Activated CD4-positive, alpha-beta T cell treated with anti-CD3 and anti-CD28 coated beads, Interleukin-2, amount 10 ng/mL, durations not matched to agents 24 days and 14 days (primary cell): ENCODE results near the gene RPUSD1. TPM values are rescaled to one million over a fixed set of nuclear protein-coding genes. Genes with fewer than 3 reads are reported as not detected.

Experiments used
- DNase-seq: peaks from one replicate; pipeline ENCODE4 v3.0.0; 2022
- H3K27ac Mint-ChIP-seq: one replicate; pipeline ENCODE4 v1.8.0; 2022; ENCODE audit warnings: mild to moderate bottlenecking, mixed read lengths
- H3K27me3 Mint-ChIP-seq: one replicate; pipeline ENCODE4 v1.8.0; 2022; ENCODE audit warnings: mixed read lengths
- H3K36me3 Mint-ChIP-seq: one replicate; pipeline ENCODE4 v1.8.0; 2022; ENCODE audit warnings: low read depth, mild to moderate bottlenecking, mixed read lengths
- H3K4me1 Mint-ChIP-seq: one replicate; pipeline ENCODE4 v1.8.0; 2021; ENCODE audit warnings: mixed read lengths
- H3K4me3 Mint-ChIP-seq: one replicate; pipeline ENCODE4 v1.8.0; 2022; ENCODE audit warnings: mild to moderate bottlenecking, moderate library complexity, mixed read lengths
- H3K9me3 Mint-ChIP-seq: one replicate; pipeline ENCODE4 v1.8.0; 2021; ENCODE audit warnings: mixed read lengths
- intact Hi-C: fragments of 100-400 bp; cut with micrococcal nuclease; formaldehyde crosslinking; loops from one replicate; pipeline ENCODE4 v1.15.1; 2023
- total RNA-seq: library from RNA; stranded (reverse); gene quantifications from 2 replicates; pipeline ENCODE4 v1.2.3, GENCODE V29; 2022

The RPUSD1 gene
- total RNA-seq, 1 donor from 2014 or later: 45.0 TPM

GRCh38 chr16:789191-789850, 1.1 kb upstream of the RPUSD1 start:
- peaks cover 5% of the 10 kb centered on the region for H3K4me1 Mint-ChIP-seq
- intact Hi-C loops: loop anchor here (5.0 kb wide), 1 partner anchor 47 kb away; the partner anchor contains the start of gene CIAO3

GRCh38 chr16:788399-789126, 382 bp upstream of the RPUSD1 start, which contains the start of gene CHTF18:
TSS of gene CHTF18 (plus strand) at chr16:788620. CDS start at chr16:788685, 65 bp downstream.
- H3K36me3 Mint-ChIP-seq: peaks cover 11% of the 10 kb centered on the region
- intact Hi-C loops: loop anchor here (1.0 to 5.0 kb wide), 3 partner anchors 19 to 76 kb away; partner anchors contain the start of gene CIAO3
- peak within 1 kb of the TSS; percentile 81 for H3K27ac Mint-ChIP-seq
- peak within 1 kb of the TSS; percentile 89 for H3K4me3 Mint-ChIP-seq
- no peaks in the 10 kb centered on the region for H3K27me3 Mint-ChIP-seq
- H3K4me1 Mint-ChIP-seq: peaks cover 5% of the 10 kb centered on the region
- no peaks in the 10 kb centered on the region for H3K9me3 Mint-ChIP-seq
- peak; percentile 98 for DNase-seq

More at GRCh38 chr16:789191-789850, 1.1 kb upstream of the RPUSD1 start:
- Mint-ChIP-seq H3K27ac (no peak overlapping the region), H3K27me3 (no peaks in the 10 kb centered on the region), H3K36me3 (peaks cover 11% of the 10 kb centered on the region), H3K4me3 (peak overlapping the region; percentile 71), H3K9me3 (no peaks in the 10 kb centered on the region)
- no peak for DNase-seq

DNA sequence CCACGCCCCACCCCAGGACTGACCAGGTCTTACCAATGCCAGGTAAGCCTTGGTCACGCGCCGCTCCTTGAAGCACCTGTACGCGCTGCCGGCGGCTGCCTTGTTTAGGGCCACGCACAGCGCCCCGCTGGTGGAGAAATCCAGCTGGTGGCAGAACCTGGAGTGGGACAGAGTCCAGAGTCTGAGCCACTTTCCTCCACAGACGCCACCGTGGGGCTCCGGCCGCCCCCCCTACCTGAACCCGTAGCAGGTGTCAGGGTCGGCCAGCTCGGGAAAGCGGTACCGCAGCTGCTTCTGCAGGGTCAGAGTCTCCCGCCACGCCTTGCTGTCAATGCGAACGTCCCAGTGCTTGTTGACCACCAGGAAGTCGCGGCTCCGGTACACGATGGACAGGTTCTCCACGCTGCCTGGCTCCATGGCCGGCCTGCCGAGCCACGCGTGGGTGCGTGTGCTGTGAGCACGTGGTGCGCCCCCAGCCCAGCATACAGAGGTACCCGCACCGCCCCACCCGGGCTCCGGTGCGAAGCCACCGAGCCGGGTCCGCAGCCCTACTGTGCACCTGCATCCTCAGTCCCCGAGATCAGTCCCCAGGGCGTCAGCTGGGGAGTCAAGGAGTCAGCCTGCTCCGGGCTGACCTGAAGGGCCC, 737 bp downstream of the RPUSD1 start:
- Mint-ChIP-seq H3K27ac (peak overlapping the region; percentile 78), H3K27me3 (no peaks in the 10 kb centered on the region), H3K4me3 (peak overlapping the region; percentile 89), H3K4me1 (peaks cover 5% of the 10 kb centered on the region), H3K36me3 (peaks cover 11% of the 10 kb centered on the region), H3K9me3 (no peaks in the 10 kb centered on the region)
- no peak for DNase-seq
- intact Hi-C loops: loop anchor here (5.0 kb wide), 1 partner anchor 45 kb away; the partner anchor contains the start of gene CIAO3

DNA sequence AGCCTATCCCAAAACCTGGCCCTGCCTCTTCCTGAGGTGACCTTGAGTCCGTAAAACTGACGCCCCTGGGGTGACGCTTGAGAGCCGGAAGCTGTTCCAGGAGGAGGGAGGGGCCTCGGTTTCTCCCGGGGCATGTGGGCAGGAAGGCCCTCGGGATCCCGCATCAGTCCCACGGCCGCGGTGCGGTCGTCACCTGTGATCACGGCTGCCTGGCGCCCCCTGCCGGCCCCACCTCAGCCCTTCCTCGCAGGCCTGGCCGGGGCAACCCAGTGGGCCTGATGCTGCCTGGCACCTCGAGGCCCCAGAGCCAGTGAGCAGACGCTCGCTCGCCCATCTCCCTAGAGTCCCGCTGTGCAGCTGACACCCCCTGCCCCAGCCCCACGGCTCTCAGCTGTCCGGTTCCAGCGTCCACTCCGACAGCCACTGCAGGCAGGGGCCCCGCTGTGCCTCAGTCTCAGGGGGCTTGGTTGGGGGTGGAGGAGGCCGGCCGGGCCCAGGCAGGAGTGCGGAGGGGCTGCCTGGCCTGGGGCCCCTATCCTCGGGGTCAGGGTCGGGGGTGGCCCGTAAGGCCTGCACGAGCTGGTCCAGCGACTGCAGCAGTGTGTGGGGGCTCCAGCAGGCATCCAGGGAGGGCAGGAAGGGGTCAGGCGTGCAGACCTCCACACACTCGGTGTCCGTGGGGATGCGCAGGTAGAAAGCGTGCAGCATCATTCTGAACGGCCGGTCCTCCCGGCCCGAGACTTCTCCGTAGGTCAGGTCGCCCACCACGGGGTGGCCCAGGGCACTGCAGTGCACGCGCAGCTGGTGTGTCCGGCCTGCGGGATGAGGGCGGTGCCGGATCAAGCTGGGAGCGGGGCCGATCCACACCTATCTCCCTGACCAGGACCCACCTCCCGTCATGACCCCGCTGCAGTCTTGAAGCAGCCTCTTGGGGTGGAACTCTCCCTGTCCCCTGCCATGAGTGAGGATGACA, 2.3 kb downstream of the RPUSD1 start:
- peaks cover 4% of the 10 kb centered on the region for H3K36me3 Mint-ChIP-seq
- intact Hi-C loops: loop anchor here (1.0 to 5.0 kb wide), 2 partner anchors 44 to 75 kb away; partner anchors contain the start of gene CIAO3
- no peak overlapping the region for H3K27ac Mint-ChIP-seq
- peaks cover 5% of the 10 kb centered on the region for H3K4me1 Mint-ChIP-seq
- H3K9me3 Mint-ChIP-seq: no peaks in the 10 kb centered on the region
- H3K27me3 Mint-ChIP-seq: no peaks in the 10 kb centered on the region
- peak overlapping the region; percentile 89 for H3K4me3 Mint-ChIP-seq
- DNase-seq: peak; percentile 93

DNA sequence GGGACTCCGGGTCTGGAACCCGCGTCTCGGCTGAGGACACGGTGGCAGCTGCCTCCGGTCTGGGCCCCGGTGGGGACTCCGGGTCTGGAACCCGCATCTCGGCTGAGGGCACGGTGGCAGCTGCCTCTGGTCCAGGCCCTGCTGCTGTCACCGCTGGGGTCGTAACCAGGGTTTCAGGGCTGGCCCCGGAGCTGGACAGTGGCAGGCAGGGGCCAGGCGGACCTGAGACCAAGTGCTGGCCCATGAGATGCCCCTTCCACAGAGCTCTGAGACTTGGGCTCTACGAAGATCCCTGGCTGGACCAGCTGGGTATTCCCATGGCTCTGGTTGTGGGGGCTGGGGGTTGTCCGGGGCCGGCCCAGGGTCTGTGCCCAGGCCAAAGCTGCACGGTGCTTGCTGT, 3.8 kb downstream of the RPUSD1 start:
- Mint-ChIP-seq H3K9me3 (no peaks in the 10 kb centered on the region), H3K27ac (no peak overlapping the region), H3K27me3 (no peaks in the 10 kb centered on the region), H3K4me1 (peaks cover 3% of the 10 kb centered on the region), H3K4me3 (no peak overlapping the region), H3K36me3 (peaks cover 4% of the 10 kb centered on the region)
- DNase-seq: no peak
- intact Hi-C loops: no loop called here

DNA sequence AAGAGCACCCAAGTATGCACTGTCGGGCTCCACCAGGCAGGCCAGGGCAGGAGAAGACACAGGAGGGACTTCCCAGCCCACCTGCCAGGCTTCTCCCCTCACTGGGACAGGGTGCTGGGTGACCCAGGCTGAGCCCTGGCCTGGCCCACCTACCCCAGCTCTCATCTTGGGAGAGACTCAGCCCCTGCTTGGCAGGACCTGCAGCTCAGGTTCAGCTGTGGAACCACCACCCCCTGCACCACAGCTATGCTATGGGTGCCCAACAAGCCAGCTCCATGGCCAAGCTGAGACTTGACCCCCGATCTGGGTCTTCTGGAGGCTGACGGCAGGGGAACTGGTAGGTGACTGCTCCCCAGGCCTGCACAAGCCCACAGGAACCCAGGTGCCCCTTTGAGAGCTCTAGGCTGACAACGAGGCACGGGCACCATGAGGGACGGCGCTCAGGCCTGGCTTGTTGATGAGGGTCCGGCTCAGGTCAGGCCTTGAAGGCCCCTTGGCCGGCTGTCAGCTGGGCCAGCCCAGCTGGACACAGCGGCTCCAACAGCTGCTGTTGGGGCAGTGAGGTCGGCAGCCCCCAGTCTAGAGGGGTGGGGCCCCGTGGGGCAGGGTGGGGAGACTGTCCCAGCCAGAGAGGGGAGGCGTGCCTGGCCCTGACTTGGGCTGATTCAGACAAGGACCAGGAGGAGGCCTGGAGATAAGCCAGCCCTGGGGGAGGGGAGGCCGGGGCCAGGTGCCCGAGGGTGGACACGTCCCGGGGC, 4.6 kb downstream of the RPUSD1 start:
- Mint-ChIP-seq H3K27ac (no peak overlapping the region), H3K9me3 (no peaks in the 10 kb centered on the region)
- intact Hi-C loops: no loop called here

DNA sequence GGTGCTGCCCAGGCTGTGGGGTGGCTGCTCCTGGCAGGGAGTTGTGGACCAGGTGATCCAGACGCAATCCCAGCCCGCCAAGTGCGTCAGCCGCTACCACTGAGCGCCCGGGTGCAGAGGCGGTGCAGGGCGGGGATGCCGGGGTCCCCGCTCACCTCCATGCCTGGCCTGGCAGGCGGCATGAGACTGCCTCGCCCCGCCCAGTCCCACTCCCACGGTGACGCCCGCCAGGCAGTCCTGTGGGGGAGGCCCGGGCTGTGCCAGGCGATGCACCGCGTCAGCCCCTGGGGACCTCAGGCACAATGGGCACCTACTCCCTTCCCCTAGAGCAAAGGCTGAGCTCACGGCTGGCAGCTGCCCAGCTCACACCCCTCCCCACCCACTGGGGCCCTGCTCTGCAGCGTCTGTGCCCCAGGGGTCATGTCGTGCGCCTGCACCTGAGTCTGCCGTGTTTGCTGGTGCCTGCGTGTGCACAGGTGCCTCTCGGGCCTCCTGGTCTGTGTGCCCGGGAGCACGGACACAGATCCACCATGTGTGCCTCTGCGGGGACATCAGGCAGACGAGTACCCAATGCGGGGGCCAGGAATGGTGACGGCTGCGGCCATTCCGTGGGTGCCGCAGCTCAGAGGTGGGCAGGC, 5.3 kb downstream of the RPUSD1 start:
- H3K36me3 Mint-ChIP-seq: peaks cover 4% of the 10 kb centered on the region
- no peak overlapping the region for H3K4me3 Mint-ChIP-seq
- DNase-seq: no peak
- H3K9me3 Mint-ChIP-seq: no peaks in the 10 kb centered on the region
- H3K4me1 Mint-ChIP-seq: peaks cover 3% of the 10 kb centered on the region
- no peaks in the 10 kb centered on the region for H3K27me3 Mint-ChIP-seq
- intact Hi-C loops: no loop called here
- H3K27ac Mint-ChIP-seq: no peak overlapping the region

More for the DNA sequence above, 4.6 kb downstream of the RPUSD1 start:
- Mint-ChIP-seq H3K4me3 (no peak overlapping the region), H3K27me3 (no peaks in the 10 kb centered on the region), H3K36me3 (peaks cover 4% of the 10 kb centered on the region), H3K4me1 (peaks cover 3% of the 10 kb centered on the region)
- no peak for DNase-seq

DNA sequence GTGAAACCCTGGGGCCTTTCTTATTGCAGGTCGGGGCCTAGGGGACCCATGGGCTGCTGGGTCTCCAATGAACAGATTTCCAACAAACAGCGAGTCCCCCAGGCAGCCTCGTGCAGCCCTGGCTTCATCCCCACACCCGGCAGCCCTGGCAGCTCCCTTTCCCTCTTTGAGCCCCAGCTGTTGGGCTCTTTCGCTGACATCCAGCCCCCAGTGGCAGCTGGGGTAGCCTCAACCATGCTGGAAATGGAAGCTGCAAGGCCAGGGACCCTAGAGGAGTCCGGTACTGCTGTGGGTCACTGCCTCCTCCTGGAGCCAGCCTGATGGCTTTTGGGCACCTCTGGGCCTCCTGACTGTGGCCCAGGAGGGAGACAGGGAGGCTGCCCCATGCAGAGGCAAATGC, 5.9 kb downstream of the RPUSD1 start:
- Mint-ChIP-seq H3K4me3 (no peak overlapping the region), H3K27ac (no peak overlapping the region), H3K27me3 (peaks cover 2% of the 10 kb centered on the region), H3K9me3 (no peaks in the 10 kb centered on the region), H3K4me1 (peaks cover 3% of the 10 kb centered on the region), H3K36me3 (peaks cover 4% of the 10 kb centered on the region)
- DNase-seq: no peak
- intact Hi-C loops: no loop called here

GRCh38 chr16:781346-782010, 6.7 kb downstream of the RPUSD1 start:
- no peaks in the 10 kb centered on the region for H3K9me3 Mint-ChIP-seq
- intact Hi-C loops: no loop called here
- peaks cover 4% of the 10 kb centered on the region for H3K36me3 Mint-ChIP-seq
- H3K27ac Mint-ChIP-seq: no peak overlapping the region
- DNase-seq: no peak
- peaks cover 2% of the 10 kb centered on the region for H3K4me1 Mint-ChIP-seq
- H3K4me3 Mint-ChIP-seq: no peak overlapping the region
- H3K27me3 Mint-ChIP-seq: peaks cover 2% of the 10 kb centered on the region

GRCh38 chr16:780296-780695, 7.9 kb downstream of the RPUSD1 start:
- no peak for DNase-seq
- intact Hi-C loops: no loop called here
- Mint-ChIP-seq H3K27me3 (peaks cover 2% of the 10 kb centered on the region), H3K9me3 (no peaks in the 10 kb centered on the region), H3K27ac (no peak overlapping the region), H3K4me3 (no peak overlapping the region), H3K36me3 (peaks cover 4% of the 10 kb centered on the region), H3K4me1 (no peaks in the 10 kb centered on the region)

GRCh38 chr16:779561-779960, 8.6 kb downstream of the RPUSD1 start:
- H3K27me3 Mint-ChIP-seq: peaks cover 2% of the 10 kb centered on the region
- H3K27ac Mint-ChIP-seq: no peak overlapping the region
- no peak for DNase-seq
- H3K4me1 Mint-ChIP-seq: no peaks in the 10 kb centered on the region
- H3K36me3 Mint-ChIP-seq: no peaks in the 10 kb centered on the region
- no peak overlapping the region for H3K4me3 Mint-ChIP-seq
- intact Hi-C loops: no loop called here
- no peaks in the 10 kb centered on the region for H3K9me3 Mint-ChIP-seq
